Left kidney (tissue), 2 donors: ENCODE results near the gene PPFIA1. TPM values are rescaled to one million over a fixed set of nuclear protein-coding genes. Genes with fewer than 3 reads are reported as not detected.

ENCODE experiments used
- DNase-seq: peaks from one replicate; pipeline ENCODE4 v3.0.0-alpha.2; 2013
- polyA plus RNA-seq: library from polyadenylated mRNA; unstranded; fragments of 120-200 nt; gene quantifications from one replicate; pipeline ENCODE4 v1.2.1, GENCODE V29; 2013; ENCODE audit not compliant: insufficient read length

Gene PPFIA1
- polyA plus RNA-seq, 1 donor = 60.8 TPM

- no peak for DNase-seq
Measured at GRCh38 chr11:70296681-70297080, 26.2 kb downstream of the PPFIA1 start.

- no peak for DNase-seq
Measured at GRCh38 chr11:70297341-70297740, 26.9 kb downstream of the PPFIA1 start.

GRCh38 chr11:70298243-70298915 lies 27.9 kb downstream of the PPFIA1 start:
- DNase-seq = no peak

- no peak for DNase-seq
Measured at GRCh38 chr11:70299636-70300035, 29.1 kb downstream of the PPFIA1 start.

- no peak for DNase-seq
Measured at GRCh38 chr11:70301191-70301590, 30.7 kb downstream of the PPFIA1 start.

- DNase-seq = no peak
Measured at GRCh38 chr11:70301721-70302418, 31.4 kb downstream of the PPFIA1 start.

- no peak for DNase-seq
Measured at GRCh38 chr11:70302419-70302752, 31.9 kb downstream of the PPFIA1 start.

GRCh38 chr11:70303070-70303469 lies 32.6 kb downstream of the PPFIA1 start:
- DNase-seq = no peak

GRCh38 chr11:70304208-70304603 lies 33.7 kb downstream of the PPFIA1 start:
- no peak for DNase-seq

- no peak for DNase-seq
Measured at GRCh38 chr11:70305501-70305900, 35.0 kb downstream of the PPFIA1 start.

GRCh38 chr11:70306586-70307033 lies 36.1 kb downstream of the PPFIA1 start:
- no peak for DNase-seq

- no peak for DNase-seq
Measured at GRCh38 chr11:70307176-70307575, 36.7 kb downstream of the PPFIA1 start.

GRCh38 chr11:70311616-70312015 lies 41.1 kb downstream of the PPFIA1 start:
- no peak for DNase-seq

GRCh38 chr11:70312401-70313357 lies 42.2 kb downstream of the PPFIA1 start:
- DNase-seq = no peak

- DNase-seq = no peak
Measured at GRCh38 chr11:70313945-70314344, 43.5 kb downstream of the PPFIA1 start.

GRCh38 chr11:70314730-70315129 lies 44.2 kb downstream of the PPFIA1 start:
- no peak for DNase-seq

GRCh38 chr11:70315716-70316115 lies 45.2 kb downstream of the PPFIA1 start:
- DNase-seq = no peak

GRCh38 chr11:70317581-70318305 lies 47.3 kb downstream of the PPFIA1 start:
- DNase-seq = no peak

GRCh38 chr11:70319396-70320076 lies 49.0 kb downstream of the PPFIA1 start:
- DNase-seq = no peak

GRCh38 chr11:70322666-70323065 lies 52.2 kb downstream of the PPFIA1 start:
- DNase-seq = no peak

- DNase-seq = no peak
Measured at GRCh38 chr11:70323806-70324205, 53.3 kb downstream of the PPFIA1 start.
